NCI-H187 (cell line): Measurements from ENCODE around the gene SETD1B.
"Not testable (repeated sequence)": the region's sequence is repeated elsewhere in the genome, so short reads cannot be mapped to it uniquely, and the experiment has no call there.

Experiments
- DNase-seq, 2 experiments: peaks; one replicate each; lab custom pipeline; 2025; lab: John Stamatoyannopoulos, UW

SETD1B gene

GRCh38 chr12:121825041-121825523, 21.3 kb downstream of the SETD1B start:
- DNase-seq, result no peak

DNA sequence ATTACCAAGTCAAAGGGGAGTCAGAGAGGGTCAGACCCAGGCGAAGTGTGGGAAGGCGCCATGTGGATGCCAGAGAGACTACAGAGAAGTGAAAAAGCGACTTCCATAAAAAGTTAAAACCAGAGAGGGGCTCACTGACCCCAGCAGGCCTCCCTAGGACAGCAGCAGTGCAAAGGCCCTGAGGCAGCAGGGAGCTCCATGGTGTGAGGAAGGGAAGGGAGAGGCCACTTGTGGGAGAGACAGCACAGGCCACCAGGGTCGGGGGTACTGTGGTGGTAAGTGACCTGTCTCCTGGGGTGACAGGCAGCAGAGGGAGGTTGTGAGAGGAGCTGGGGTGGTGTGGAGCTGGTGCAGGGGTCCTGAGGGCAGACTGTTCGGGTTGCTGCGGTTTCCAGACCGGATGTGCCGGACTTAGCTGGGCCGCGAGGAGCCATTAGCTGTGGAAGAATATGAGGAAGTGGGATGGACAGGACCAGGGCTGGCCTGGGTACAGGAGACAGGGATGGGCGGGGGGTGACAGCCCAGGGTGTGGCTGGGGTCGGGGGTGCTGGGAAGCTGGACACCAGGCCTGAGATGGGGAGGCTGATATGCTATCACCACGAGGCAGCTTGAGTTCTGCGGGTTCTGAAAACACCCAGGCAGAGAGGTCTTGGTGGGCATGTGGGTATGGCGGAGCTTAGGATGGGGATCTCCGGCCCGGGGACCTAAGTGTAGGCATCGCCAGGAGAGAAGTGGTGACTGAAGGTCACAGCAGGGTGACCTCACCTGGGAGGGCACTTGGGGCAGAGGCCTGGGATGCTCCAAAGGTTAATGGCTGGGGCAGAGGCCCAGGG, 22.7 kb downstream of the SETD1B start:
- no peak for DNase-seq

- no peak for DNase-seq
Measured at GRCh38 chr12:121827351-121828099, 23.7 kb downstream of the SETD1B start.

GRCh38 chr12:121828306-121828705, 24.5 kb downstream of the SETD1B start:
- DNase-seq, result no peak

DNA sequence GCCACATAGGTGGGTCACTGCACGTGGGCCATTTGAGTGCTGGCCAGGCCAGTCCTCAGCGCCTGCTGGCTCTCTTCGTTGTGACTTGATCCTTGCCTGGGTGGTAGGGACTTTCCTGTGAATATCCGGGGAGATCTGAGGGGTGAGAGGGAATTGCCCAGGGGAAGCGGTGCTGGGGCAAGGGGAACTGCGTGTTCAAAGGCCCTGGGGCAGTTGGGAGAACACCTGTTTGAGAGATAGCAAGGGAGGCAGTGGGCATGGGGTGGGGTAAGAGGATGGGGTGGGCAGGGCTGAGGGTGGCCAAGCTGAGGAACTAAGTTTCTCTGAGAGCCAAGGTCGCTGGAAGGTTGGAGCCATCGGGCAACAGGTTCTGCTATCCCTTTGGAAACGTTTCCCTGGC, 25.0 kb downstream of the SETD1B start:
- DNase-seq, result no peak

DNA sequence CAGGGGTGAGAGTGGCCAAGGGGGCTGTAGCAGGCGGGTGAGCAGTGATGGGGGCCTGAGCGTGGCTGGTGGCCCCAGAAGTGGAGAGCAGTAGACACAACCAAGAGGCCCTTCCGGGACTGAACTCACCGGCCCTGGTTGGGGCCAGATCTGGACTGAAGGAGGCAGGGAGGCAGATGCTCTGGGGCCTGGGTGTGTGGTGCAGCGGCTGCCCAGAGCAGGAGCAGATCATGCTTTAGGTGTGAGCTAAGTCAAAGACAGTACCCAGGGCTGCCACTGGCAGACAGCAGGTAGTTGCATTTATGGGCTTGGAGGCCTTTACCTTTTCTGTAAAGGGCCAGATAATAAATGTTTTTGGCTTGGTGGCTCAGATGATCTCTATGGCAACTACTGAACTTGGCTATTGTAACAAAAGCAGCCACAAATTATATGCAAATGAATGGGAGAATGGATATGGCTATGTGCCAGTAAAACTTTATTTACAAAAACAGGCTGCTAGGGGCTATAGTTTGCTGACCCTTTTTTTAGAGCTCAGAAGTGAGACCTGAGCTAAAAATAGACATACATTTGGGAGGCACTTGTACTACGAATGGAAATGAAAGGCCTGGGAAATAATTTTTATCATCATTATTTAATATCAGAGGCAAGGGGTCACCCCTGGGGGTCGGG, 25.6 kb downstream of the SETD1B start:
- no peak for DNase-seq

DNA sequence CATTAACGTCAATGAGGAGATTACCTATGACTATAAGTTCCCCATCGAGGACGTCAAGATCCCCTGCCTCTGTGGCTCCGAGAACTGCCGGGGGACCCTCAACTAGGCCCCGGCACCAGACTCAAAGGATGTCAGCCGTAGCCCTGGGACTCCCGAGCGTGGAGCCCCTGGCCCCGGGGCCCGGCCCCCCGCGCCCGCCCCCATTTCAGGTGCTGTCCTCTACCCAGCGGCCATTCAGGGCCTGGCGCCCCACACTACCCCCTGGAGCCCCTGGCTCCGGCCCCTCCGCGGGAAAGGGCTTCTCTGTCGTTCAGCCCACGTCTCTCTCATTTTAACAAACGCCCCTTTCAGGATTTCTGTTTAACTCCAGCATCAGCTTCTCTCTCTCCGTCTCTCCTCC, 26.3 kb downstream of the SETD1B start:
- no peak for DNase-seq

- DNase-seq, result no peak
Measured at GRCh38 chr12:121830588-121831265, 26.9 kb downstream of the SETD1B start.

- no peak for DNase-seq
Measured at GRCh38 chr12:121831571-121832245, 27.9 kb downstream of the SETD1B start.

- no peak for DNase-seq
Measured at GRCh38 chr12:121837680-121838079, 33.9 kb downstream of the SETD1B start.

DNA sequence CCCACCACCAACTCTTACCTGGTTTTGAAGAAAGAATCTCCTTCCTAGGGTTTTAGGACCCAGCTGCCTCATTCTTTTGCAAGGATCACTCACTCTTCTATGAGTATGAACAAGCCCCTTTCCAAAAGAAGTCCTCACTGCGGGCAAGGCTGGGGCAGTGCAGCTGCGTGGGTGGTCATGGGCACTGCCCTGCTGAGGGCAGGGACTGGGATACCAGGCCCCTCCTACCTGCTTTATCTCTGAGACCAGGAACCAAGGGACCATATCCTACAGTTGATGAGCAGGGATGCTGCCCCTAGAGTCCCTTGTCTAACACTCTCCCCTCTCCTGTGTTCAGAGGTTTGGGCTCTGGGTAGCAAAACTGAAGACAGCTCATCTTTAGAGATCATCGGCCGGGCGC, 34.3 kb downstream of the SETD1B start:
- no peak for DNase-seq

- peak; percentile 98 to 99 for DNase-seq
Measured at GRCh38 chr12:121839106-121839992, 35.5 kb downstream of the SETD1B start.

- no peak for DNase-seq
Measured at GRCh38 chr12:121839993-121840761, 36.4 kb downstream of the SETD1B start.

GRCh38 chr12:121843236-121843982, 39.6 kb downstream of the SETD1B start:
- DNase-seq, result no peak

DNA sequence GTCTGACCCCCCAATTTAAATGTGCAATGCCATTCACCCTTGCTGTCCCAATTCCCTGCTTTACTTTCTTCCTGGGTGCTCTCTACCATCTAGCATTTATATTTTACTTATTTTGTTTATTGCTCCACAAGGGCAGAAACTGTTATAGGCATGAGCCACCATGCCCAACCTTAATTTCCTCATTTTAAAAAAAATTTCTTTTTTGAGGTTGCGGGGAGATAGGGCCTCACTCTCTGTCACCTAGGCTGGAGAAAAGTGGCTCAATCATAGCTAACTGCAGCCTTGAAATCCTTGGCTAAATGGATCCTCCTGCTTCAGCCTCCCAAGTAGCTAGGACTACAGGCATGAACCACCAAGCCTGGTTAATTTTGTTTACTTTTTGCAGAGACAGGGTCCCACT, 41.9 kb downstream of the SETD1B start:
- no peak for DNase-seq

DNA sequence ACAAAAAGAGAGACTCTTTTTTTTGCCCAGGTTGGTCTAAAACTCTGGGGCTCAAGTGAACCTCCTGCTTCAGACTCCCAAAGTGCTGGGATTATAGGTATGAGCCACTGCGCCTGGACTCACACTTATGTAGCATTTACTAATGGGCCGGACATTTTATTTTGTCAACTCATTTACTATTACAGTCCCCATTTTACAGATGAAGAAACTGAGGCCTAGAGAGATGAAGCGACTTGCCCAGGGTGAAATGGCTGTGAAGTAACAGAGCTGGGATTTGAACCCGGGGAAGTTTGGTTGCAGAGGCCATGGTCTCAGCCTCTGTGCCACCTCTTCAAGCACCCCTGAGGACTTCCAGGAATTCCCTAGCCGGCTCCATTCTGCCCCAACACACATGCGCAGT, 45.4 kb downstream of the SETD1B start:
- no peak for DNase-seq

DNA sequence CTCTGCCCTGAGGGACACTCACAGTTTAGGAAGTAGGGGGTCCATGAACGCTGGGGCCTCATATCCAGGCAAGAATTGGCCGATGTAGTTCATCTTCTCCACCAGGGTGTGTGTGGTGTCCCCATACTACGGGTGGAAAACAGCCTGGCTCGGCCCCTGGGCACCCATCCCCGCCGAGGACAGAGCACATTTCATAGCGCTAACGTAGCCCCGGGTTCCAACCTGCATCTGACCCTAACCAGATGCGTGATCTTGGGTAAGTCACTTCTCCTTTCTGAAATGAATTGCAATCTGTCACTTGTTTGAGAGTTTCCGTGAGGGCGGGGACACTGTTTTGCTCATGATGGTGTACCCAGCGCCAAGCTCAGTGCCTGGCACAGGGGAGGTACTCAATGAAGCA, 45.9 kb downstream of the SETD1B start:
- no peak for DNase-seq

DNA sequence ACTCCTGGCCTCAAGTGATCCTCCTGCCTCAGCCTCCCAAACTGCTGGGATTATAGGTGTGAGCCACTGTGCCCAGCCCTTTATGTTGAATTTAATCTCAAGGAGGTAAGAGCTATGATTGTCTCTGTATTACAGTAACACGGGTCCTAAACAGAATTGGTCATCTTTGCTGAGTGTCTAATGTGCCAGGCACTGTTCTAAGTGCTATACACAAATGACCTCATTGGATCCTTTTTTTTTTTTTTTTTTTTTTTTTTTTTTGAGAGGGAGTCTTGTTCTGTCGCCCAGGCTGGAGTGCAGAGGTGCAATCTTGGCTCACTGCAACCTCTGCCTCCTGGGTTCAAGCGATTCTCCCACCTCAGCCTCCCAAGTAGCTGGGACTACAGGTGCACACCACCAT, 48.6 kb downstream of the SETD1B start:
- not testable (repeated sequence) for DNase-seq
